PC-3 (cell line): ENCODE measurements around the gene TULP3. TPM values are rescaled to one million over a fixed set of nuclear protein-coding genes. Genes with fewer than 3 reads are reported as not detected.

Experiments
- ATAC-seq: fragments of 200-7000 bp; cut with Tn5 transposase; 2 replicates; pipeline ENCODE4 v1.9.1; 2020; ENCODE audit warnings: mild to moderate bottlenecking, moderate library complexity
- BruUV-seq: library from RNA; stranded (reverse); fragments of 400-500 nt; replicated peaks from 2 replicates; lab custom pipeline; 2021; lab: Mats Ljungman, UMichigan
- CTCF ChIA-PET: fragments of 300-600 bp; sonication (Branson Sonifier 250); formaldehyde crosslinking; loops from one replicate; lab custom pipeline; 2022; ENCODE audit warnings: antibody characterized with exemption; lab: Charles Lee
- POLR2A ChIA-PET: fragments of 300-600 bp; sonication (Branson Sonifier 250); formaldehyde crosslinking; loops from one replicate; lab custom pipeline; 2022; ENCODE audit warnings: antibody characterized with exemption; ENCODE audit not compliant: unreplicated experiment; lab: Charles Lee
- DNase-seq: peaks from one replicate; pipeline ENCODE4 v3.0.0-alpha.2; 2015
- H2AFZ ChIP-seq: fragments of 300-600 bp; sonication (generic); 2 replicates; pipeline ENCODE4 v1.6.0; 2016; ENCODE audit warnings: antibody characterized with exemption, low read length
- H3F3A ChIP-seq: fragments of 300-600 bp; sonication (generic); one replicate; pipeline ENCODE4 v1.6.0; 2017; ENCODE audit warnings: antibody characterized with exemption, low read length, control low read depth, mild to moderate bottlenecking; ENCODE audit not compliant: unreplicated experiment
- H3K27ac ChIP-seq: fragments of 300-600 bp; sonication (generic); 2 replicates; pipeline ENCODE4 v1.5.1; 2016; ENCODE audit warnings: mild to moderate bottlenecking, low read length
- H3K27me3 ChIP-seq: fragments of 300-600 bp; sonication (generic); 2 replicates; pipeline ENCODE4 v1.6.1; 2016; ENCODE audit warnings: low read length, mixed read lengths
- H3K36me3 ChIP-seq: fragments of 300-600 bp; sonication (generic); 2 replicates; pipeline ENCODE4 v1.6.1; 2016; ENCODE audit warnings: low read depth, mixed run types, low read length, mixed read lengths
- H3K4me1 ChIP-seq: fragments of 300-600 bp; sonication (generic); 2 replicates; pipeline ENCODE4 v1.5.1; 2016; ENCODE audit warnings: low read length; ENCODE audit not compliant: insufficient read depth
- H3K4me2 ChIP-seq: fragments of 300-600 bp; sonication (generic); 2 replicates; pipeline ENCODE4 v1.6.0; 2016; ENCODE audit warnings: low read length
- H3K4me3 ChIP-seq: fragments of 300-600 bp; sonication (generic); 2 replicates; pipeline ENCODE4 v1.5.1; 2016; ENCODE audit warnings: mild to moderate bottlenecking, low read length, mixed read lengths
- H3K79me2 ChIP-seq: fragments of 300-600 bp; sonication (generic); 2 replicates; pipeline ENCODE4 v1.6.1; 2017; ENCODE audit warnings: low read length, mixed read lengths
- H3K9ac ChIP-seq: fragments of 300-600 bp; sonication (generic); 2 replicates; pipeline ENCODE4 v1.6.0; 2016; ENCODE audit warnings: mild to moderate bottlenecking, low read length
- H3K9me2 ChIP-seq: fragments of 300-600 bp; sonication (generic); replicated peaks from 2 replicates; pipeline ENCODE4 v1.6.1; 2016; ENCODE audit warnings: mixed run types, low read length, mixed read lengths
- H3K9me3 ChIP-seq: fragments of 300-600 bp; sonication (generic); 2 replicates; pipeline ENCODE4 v1.6.1; 2016; ENCODE audit warnings: low read length, mixed read lengths
- H4K20me1 ChIP-seq: fragments of 300-600 bp; sonication (generic); 2 replicates; pipeline ENCODE4 v1.6.1; 2016; ENCODE audit warnings: low read length, mixed read lengths
- EZH2 ChIP-seq: fragments of 300-600 bp; sonication (generic); IDR thresholded peaks from one replicate; pipeline ENCODE4 v1.6.1; 2017; ENCODE audit warnings: antibody characterized with exemption, mild to moderate bottlenecking, low read length; ENCODE audit not compliant: unreplicated experiment
- EZH2phosphoT487 ChIP-seq: fragments of 300-600 bp; sonication (generic); IDR thresholded peaks from 2 replicates; pipeline ENCODE4 v1.6.1; 2018; ENCODE audit warnings: mild to moderate bottlenecking, antibody characterized with exemption, low read length, borderline replicate concordance
- intact Hi-C: fragments of 100-400 bp; cut with micrococcal nuclease; formaldehyde crosslinking; loops from 2 replicates; pipeline ENCODE4 v1.9.0; 2023
- total RNA-seq: library from RNA; depleted of rRNA; stranded (reverse); fragments of >200 nt; gene quantifications from 2 replicates; pipeline ENCODE4 v1.2.3, GENCODE V29; 2014
- TF ChIP-seq, protein P1 (sequence below): fragments of 300-600 bp; sonication (generic); conservative IDR thresholded peaks from 2 replicates; pipeline ENCODE4 v1.5.1; 2017; ENCODE audit warnings: antibody characterized with exemption, low read depth, mild to moderate bottlenecking, low read length

Gene TULP3
- total RNA-seq, 1 experiment from 2014 or later: 22.6 TPM

DNA sequence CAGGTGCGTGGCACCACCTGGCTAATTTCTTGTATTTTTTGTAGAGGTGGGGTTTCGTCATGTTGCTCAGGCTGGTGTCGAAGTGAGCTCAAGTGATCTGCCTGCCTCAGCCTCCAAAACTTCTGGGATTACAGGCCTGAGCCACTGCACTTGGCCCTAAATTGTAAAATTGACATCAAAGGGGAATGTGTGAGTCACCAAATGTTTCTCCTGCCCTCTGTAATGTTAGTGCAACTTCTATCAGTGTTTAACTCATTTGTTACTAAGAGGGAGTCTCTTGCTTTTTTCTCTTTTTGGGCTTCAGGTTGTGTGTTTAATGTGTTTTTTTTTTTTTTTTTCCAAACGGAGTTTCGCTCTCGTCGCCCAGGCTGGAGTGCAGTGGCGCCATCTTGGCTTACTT, 2.3 kb downstream of the TULP3 start:
- Histone ChIP-seq H3K9ac (no peak overlapping the region), H3K27ac (no peak overlapping the region), H3K9me2 (no peaks in the 10 kb centered on the region), H3F3A (no peaks in the 10 kb centered on the region), H3K27me3 (no peaks in the 10 kb centered on the region), H3K4me2 (peak overlapping the region; percentile 54; the same call in 1 of the 2 replicates), H3K4me1 (peaks cover 21% of the 10 kb centered on the region), H3K79me2 (peaks cover 49% of the 10 kb centered on the region), H2AFZ (no peak overlapping the region), H3K9me3 (no peaks in the 10 kb centered on the region), H3K36me3 (peaks cover 3% of the 10 kb centered on the region), H3K4me3 (no peak overlapping the region), H4K20me1 (0 out of 2 replicates have a peak, but pooled peaks cover 3% of the 10 kb centered on the region)
- ChIA-PET POLR2A (no interaction called here), CTCF (no interaction called here)
- intact Hi-C loops: no loop called here
- peak; percentile 71 for DNase-seq
- no TSS peak for BruUV-seq
- TF ChIP-seq EZH2 (no peak), EZH2phosphoT487 (no peak)
- TF ChIP-seq, protein P1, sequence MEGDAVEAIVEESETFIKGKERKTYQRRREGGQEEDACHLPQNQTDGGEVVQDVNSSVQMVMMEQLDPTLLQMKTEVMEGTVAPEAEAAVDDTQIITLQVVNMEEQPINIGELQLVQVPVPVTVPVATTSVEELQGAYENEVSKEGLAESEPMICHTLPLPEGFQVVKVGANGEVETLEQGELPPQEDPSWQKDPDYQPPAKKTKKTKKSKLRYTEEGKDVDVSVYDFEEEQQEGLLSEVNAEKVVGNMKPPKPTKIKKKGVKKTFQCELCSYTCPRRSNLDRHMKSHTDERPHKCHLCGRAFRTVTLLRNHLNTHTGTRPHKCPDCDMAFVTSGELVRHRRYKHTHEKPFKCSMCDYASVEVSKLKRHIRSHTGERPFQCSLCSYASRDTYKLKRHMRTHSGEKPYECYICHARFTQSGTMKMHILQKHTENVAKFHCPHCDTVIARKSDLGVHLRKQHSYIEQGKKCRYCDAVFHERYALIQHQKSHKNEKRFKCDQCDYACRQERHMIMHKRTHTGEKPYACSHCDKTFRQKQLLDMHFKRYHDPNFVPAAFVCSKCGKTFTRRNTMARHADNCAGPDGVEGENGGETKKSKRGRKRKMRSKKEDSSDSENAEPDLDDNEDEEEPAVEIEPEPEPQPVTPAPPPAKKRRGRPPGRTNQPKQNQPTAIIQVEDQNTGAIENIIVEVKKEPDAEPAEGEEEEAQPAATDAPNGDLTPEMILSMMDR: no peak
- peak; percentile 12; the same call in 1 of the 2 replicates for ATAC-seq

DNA sequence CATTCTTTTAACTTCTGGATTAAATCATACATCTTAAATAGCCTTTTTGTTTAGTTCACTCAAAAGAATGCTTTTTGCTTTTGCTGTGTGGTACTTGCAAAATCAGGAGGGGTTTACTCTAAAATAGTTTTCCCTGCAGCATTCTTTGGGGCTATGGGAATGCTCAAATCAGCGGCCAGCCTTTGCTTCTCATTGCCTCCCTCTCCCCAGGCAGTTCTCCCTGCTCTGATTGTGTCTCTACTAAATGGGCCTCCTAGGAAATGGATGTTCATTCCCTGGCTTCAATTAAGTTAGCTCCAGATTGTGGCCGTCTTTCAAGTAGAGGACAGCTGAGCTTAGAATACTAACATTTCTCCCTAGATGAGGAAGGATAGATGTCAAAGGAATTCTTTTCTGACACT, 4.4 kb downstream of the TULP3 start:
- peaks cover 21% of the 10 kb centered on the region for H3K4me1 ChIP-seq
- no peak overlapping the region for H3K4me3 ChIP-seq
- TF ChIP-seq EZH2phosphoT487: no peak
- TF ChIP-seq, protein P1: no peak
- no peak for TF ChIP-seq EZH2
- no peaks in the 10 kb centered on the region for H3K9me3 ChIP-seq
- intact Hi-C loops: no loop called here
- H3K9ac ChIP-seq: no peak overlapping the region
- no peak for ATAC-seq
- no peaks in the 10 kb centered on the region for H3K36me3 ChIP-seq
- ChIA-PET POLR2A (no interaction called here), CTCF (interaction anchor here (0.5 kb wide), 1 partner anchor 10 kb away, joined by 13 read pairs; no protein-coding TSS in a partner anchor)
- H3K79me2 ChIP-seq: peaks cover 59% of the 10 kb centered on the region
- no peak overlapping the region for H2AFZ ChIP-seq
- H4K20me1 ChIP-seq: 0 out of 2 replicates have a peak, but pooled peaks cover 3% of the 10 kb centered on the region
- DNase-seq: no peak
- no peaks in the 10 kb centered on the region for H3F3A ChIP-seq
- no peak overlapping the region for H3K4me2 ChIP-seq
- no peak overlapping the region for H3K27ac ChIP-seq
- no peaks in the 10 kb centered on the region for H3K9me2 ChIP-seq
- no peaks in the 10 kb centered on the region for H3K27me3 ChIP-seq
- no TSS peak for BruUV-seq

DNA sequence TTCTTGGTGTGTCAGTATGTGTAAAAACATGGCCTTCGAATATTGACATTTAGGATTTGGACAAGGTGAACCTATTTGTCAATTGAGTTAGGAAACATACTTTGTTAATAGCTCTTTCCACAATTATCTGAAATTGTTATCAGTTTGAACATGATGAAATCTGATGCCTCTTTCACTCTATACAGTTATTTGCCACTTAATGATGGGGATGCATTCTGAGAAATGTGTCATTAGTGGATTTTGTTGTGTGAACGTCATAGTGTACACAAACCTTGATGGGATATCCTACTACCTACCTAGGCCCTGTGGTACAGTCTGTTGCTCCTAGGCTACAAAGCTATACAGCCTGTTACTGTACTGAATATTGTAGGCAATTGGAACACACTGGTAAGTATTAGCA, 4.8 kb downstream of the TULP3 start:
- POLR2A ChIA-PET: no interaction called here

More for the DNA sequence above, 4.8 kb downstream of the TULP3 start:
- Histone ChIP-seq H3K79me2 (peaks cover 59% of the 10 kb centered on the region), H3K36me3 (no peaks in the 10 kb centered on the region), H3K4me2 (no peak overlapping the region), H3K4me1 (peaks cover 17% of the 10 kb centered on the region), H3F3A (no peaks in the 10 kb centered on the region), H3K27ac (no peak overlapping the region), H3K9me2 (no peaks in the 10 kb centered on the region), H3K9ac (no peak overlapping the region), H3K4me3 (no peak overlapping the region), H4K20me1 (0 out of 2 replicates have a peak, but pooled peaks cover 3% of the 10 kb centered on the region), H3K9me3 (no peaks in the 10 kb centered on the region), H2AFZ (no peak overlapping the region), H3K27me3 (no peaks in the 10 kb centered on the region)
- no peak for DNase-seq
- intact Hi-C loops: no loop called here
- TF ChIP-seq EZH2 (no peak), EZH2phosphoT487 (no peak)
- TF ChIP-seq, protein P1: no peak
- no peak for ATAC-seq
- CTCF ChIA-PET: interaction anchor here (0.5 kb wide), 1 partner anchor 10 kb away, joined by 13 read pairs; no protein-coding TSS in a partner anchor
- BruUV-seq: no TSS peak
